IMR-90 (cell line): Measurements from ENCODE around the gene TRMT2A. TPM values are rescaled to one million over a fixed set of nuclear protein-coding genes. Genes with fewer than 3 reads are reported as not detected.

ENCODE experiments used
- ATAC-seq: fragments of 200-7000 bp; cut with Tn5 transposase; 2 replicates; pipeline ENCODE4 v1.9.1; 2020; ENCODE audit warnings: low read depth, mild to moderate bottlenecking, moderate library complexity
- BruUV-seq: library from RNA; stranded (reverse); fragments of 400-500 nt; replicated peaks from 2 replicates; lab custom pipeline; 2021; lab: Mats Ljungman, UMichigan
- CTCF ChIA-PET: fragments of 300-600 bp; formaldehyde crosslinking; extraction: SDS; loops from one replicate; lab custom pipeline; 2021; ENCODE audit warnings: antibody characterized with exemption; lab: Yijun Ruan, JAX
- POLR2A ChIA-PET: fragments of 300-600 bp; sonication (Branson Sonifier 250); formaldehyde crosslinking; loops from one replicate; lab custom pipeline; 2022; ENCODE audit warnings: antibody characterized with exemption; ENCODE audit not compliant: unreplicated experiment; lab: Charles Lee
- DNase-seq: peaks from one replicate; pipeline ENCODE4 v3.0.0; 2013
- H2AFZ ChIP-seq: replicated peaks from 2 replicates; pipeline ENCODE3; 2013; ENCODE audit warnings: low read length, mild to moderate bottlenecking; ENCODE audit not compliant: poor library complexity
- H2AK5ac ChIP-seq: 2 replicates; pipeline ENCODE4 v1.6.1; 2013; ENCODE audit warnings: low read depth, low read length, inconsistent platforms
- H2AK9ac ChIP-seq: replicated peaks from 2 replicates; pipeline ENCODE3; 2013; ENCODE audit warnings: mild to moderate bottlenecking, low read depth, low read length, moderate library complexity; ENCODE audit not compliant: poor library complexity
- H2BK120ac ChIP-seq: 2 replicates; pipeline ENCODE4 v1.6.1; 2013; ENCODE audit warnings: low read depth, low read length, inconsistent platforms
- H2BK15ac ChIP-seq: 3 replicates; pipeline ENCODE4 v1.6.1; 2013; ENCODE audit warnings: low read depth, low read length, inconsistent platforms
- H2BK20ac ChIP-seq: 2 replicates; pipeline ENCODE4 v1.6.1; 2013; ENCODE audit warnings: low read depth, mild to moderate bottlenecking, inconsistent platforms, low read length, moderate library complexity
- H2BK5ac ChIP-seq: 2 replicates; pipeline ENCODE4 v1.6.1; 2013; ENCODE audit warnings: mild to moderate bottlenecking, low read depth, low read length, inconsistent platforms; ENCODE audit not compliant: poor library complexity, severe bottlenecking
- H3K14ac ChIP-seq: replicated peaks from 2 replicates; pipeline ENCODE4 v1.6.1; 2013; ENCODE audit warnings: low read depth, low read length, inconsistent platforms
- H3K18ac ChIP-seq: 2 replicates; pipeline ENCODE4 v1.6.1; 2013; ENCODE audit warnings: low read depth, low read length, control low read depth
- H3K23ac ChIP-seq: 2 replicates; pipeline ENCODE4 v1.6.1; 2013; ENCODE audit warnings: low read depth, low read length, inconsistent platforms
- H3K27ac ChIP-seq: 2 replicates; pipeline ENCODE4 v1.5.1; 2013; ENCODE audit warnings: mild to moderate bottlenecking, control low read depth, low read length; ENCODE audit not compliant: insufficient read depth
- H3K27me3 ChIP-seq: 2 replicates; pipeline ENCODE4 v1.6.1; 2013; ENCODE audit warnings: low read length; ENCODE audit not compliant: control insufficient read depth, insufficient read depth
- H3K36me3 ChIP-seq: 2 replicates; pipeline ENCODE4 v1.6.1; 2013; ENCODE audit warnings: low read length, mixed read lengths; ENCODE audit not compliant: control insufficient read depth, insufficient read depth
- H3K4ac ChIP-seq: 2 replicates; pipeline ENCODE4 v1.6.1; 2013; ENCODE audit warnings: low read depth, low read length, inconsistent platforms
- H3K4me1 ChIP-seq: 2 replicates; pipeline ENCODE4 v1.6.1; 2013; ENCODE audit warnings: low read length, mixed read lengths; ENCODE audit not compliant: control insufficient read depth, insufficient read depth
- H3K4me2 ChIP-seq: 2 replicates; pipeline ENCODE4 v1.6.1; 2013; ENCODE audit warnings: low read depth, mild to moderate bottlenecking, control low read depth, low read length, moderate library complexity
- H3K4me3 ChIP-seq: 2 replicates; pipeline ENCODE4 v1.5.1; 2013; ENCODE audit warnings: low read depth, mild to moderate bottlenecking, control low read depth, low read length, moderate library complexity; ENCODE audit not compliant: insufficient read depth
- H3K56ac ChIP-seq: 2 replicates; pipeline ENCODE4 v1.6.1; 2013; ENCODE audit warnings: low read length, inconsistent platforms; ENCODE audit not compliant: insufficient read depth; ENCODE audit errors: extremely low read depth
- H3K79me1 ChIP-seq, 2 experiments: 2 replicates each; pipeline ENCODE4 v1.6.1; 2013; ENCODE audit warnings: low read length in 2 of 2, inconsistent platforms in 1 of 2, low read depth in 1 of 2
- H3K9ac ChIP-seq: 2 replicates; pipeline ENCODE4 v1.6.1; 2013; ENCODE audit warnings: low read depth, low read length, control low read depth
- H3K9me1 ChIP-seq: 2 replicates; pipeline ENCODE4 v1.6.1; 2013; ENCODE audit warnings: low read length, inconsistent platforms; ENCODE audit not compliant: insufficient read depth
- H3K9me3 ChIP-seq: 2 replicates; pipeline ENCODE4 v1.6.1; 2013; ENCODE audit warnings: low read length; ENCODE audit not compliant: control insufficient read depth, insufficient read depth
- H4K20me1 ChIP-seq: 2 replicates; pipeline ENCODE4 v1.6.1; 2013; ENCODE audit warnings: low read length, inconsistent platforms; ENCODE audit not compliant: insufficient read depth
- H4K5ac ChIP-seq: 2 replicates; pipeline ENCODE4 v1.6.1; 2013; ENCODE audit warnings: mild to moderate bottlenecking, low read depth, low read length, control low read depth
- H4K8ac ChIP-seq, 2 experiments: 2 replicates each; pipeline ENCODE4 v1.6.1; 2013; ENCODE audit warnings: low read depth in 2 of 2, low read length in 2 of 2, control low read depth in 1 of 2, inconsistent platforms in 1 of 2
- H4K91ac ChIP-seq: 2 replicates; pipeline ENCODE4 v1.6.1; 2013; ENCODE audit warnings: low read depth, low read length, inconsistent platforms; ENCODE audit not compliant: insufficient read depth
- BHLHE40 ChIP-seq: fragments of 150-350 bp; IDR thresholded peaks from 2 replicates; pipeline ENCODE4 v1.6.1; 2016; ENCODE audit warnings: mild to moderate bottlenecking, low read depth, low read length
- CEBPB ChIP-seq: IDR thresholded peaks from 2 replicates; pipeline ENCODE4 v1.6.1; 2012; ENCODE audit warnings: low read depth, low read length, improper control_type of control experiment
- FOS ChIP-seq: fragments of 150-350 bp; IDR thresholded peaks from 2 replicates; pipeline ENCODE4 v1.6.1; 2016; ENCODE audit warnings: low read depth, low read length
- MAFK ChIP-seq: IDR thresholded peaks from 2 replicates; pipeline ENCODE4 v1.6.1; 2012; ENCODE audit warnings: low read depth, low read length, improper control_type of control experiment
- MAZ ChIP-seq: IDR thresholded peaks from 2 replicates; pipeline ENCODE4 v1.6.1; 2012; ENCODE audit warnings: low read depth, mild to moderate bottlenecking, low read length, improper control_type of control experiment, moderate library complexity, borderline replicate concordance
- NFE2L2 ChIP-seq: fragments of 150-350 bp; IDR thresholded peaks from 2 replicates; pipeline ENCODE4 v1.6.1; 2016; ENCODE audit warnings: low read depth, mild to moderate bottlenecking, low read length
- POLR2A ChIP-seq: IDR thresholded peaks from 2 replicates; pipeline ENCODE4 v1.6.1; 2012; ENCODE audit warnings: mild to moderate bottlenecking, low read depth, low read length
- RAD21 ChIP-seq: IDR thresholded peaks from 2 replicates; pipeline ENCODE4 v1.6.1; 2012; ENCODE audit warnings: low read length, improper control_type of control experiment
- RCOR1 ChIP-seq: IDR thresholded peaks from 2 replicates; pipeline ENCODE4 v1.6.1; 2012; ENCODE audit warnings: mild to moderate bottlenecking, low read length, improper control_type of control experiment; ENCODE audit not compliant: insufficient replicate concordance
- RFX5 ChIP-seq: IDR thresholded peaks from 2 replicates; pipeline ENCODE4 v1.8.0; 2012; ENCODE audit warnings: low read depth, mild to moderate bottlenecking, low read length, moderate library complexity
- SMC3 ChIP-seq: fragments of 150-350 bp; IDR thresholded peaks from 2 replicates; pipeline ENCODE4 v1.6.1; 2016; ENCODE audit warnings: low read depth, mild to moderate bottlenecking, antibody characterized with exemption, low read length, moderate library complexity
- WGBS, 2 experiments: methylation state at CpG; one replicate each; pipeline versions ENCODE4 v1.1.5 to v1.1.7; 2013; ENCODE audit warnings: missing lambda C conversion rate in 2 of 2; ENCODE audit not compliant: insufficient read length in 1 of 2; ENCODE audit errors: extremely low coverage in 2 of 2; 5-methylcytosine and 5-hydroxymethylcytosine counted together
- dilution Hi-C: fragments of 300-500 bp; cut with HindIII; formaldehyde crosslinking; loops from one replicate; pipeline ENCODE4 v1.14.3; 2018; ENCODE audit warnings: low sequenced_read_pairs; ENCODE audit not compliant: unreplicated experiment
- in situ Hi-C: fragments of 300-500 bp; cut with MboI; formaldehyde crosslinking; loops from 3 replicates; pipeline ENCODE4 v1.14.3; 2019; ENCODE audit warnings: low sequenced_read_pairs, inconsistent platforms, mixed read lengths
- intact Hi-C: fragments of 100-400 bp; cut with micrococcal nuclease; formaldehyde crosslinking; loops from 2 replicates; pipeline ENCODE4 v1.10.0; 2022
- polyA plus RNA-seq, 3 experiments: library from polyadenylated mRNA; depleted of rRNA; stranded (reverse); fragments of >200 nt; gene quantifications; 2 replicates each; pipeline ENCODE4 v1.2.3, GENCODE V29; 2012; ENCODE audit warnings: low replicate concordance in 1 of 3
- total RNA-seq: library from RNA; depleted of rRNA; stranded (reverse); fragments of >200 nt; gene quantifications from 2 replicates; pipeline ENCODE4 v1.2.3, GENCODE V29; 2012
- TF ChIP-seq, protein P1 (sequence below): conservative IDR thresholded peaks from 2 replicates; pipeline ENCODE4 v1.5.1; 2012; ENCODE audit warnings: mild to moderate bottlenecking, low read depth, low read length, improper control_type of control experiment
- TF ChIP-seq, protein P2 (sequence below): fragments of 150-350 bp; IDR thresholded peaks from 2 replicates; pipeline ENCODE4 v1.6.1; 2017; ENCODE audit warnings: mild to moderate bottlenecking, antibody characterized with exemption, low read length, low read depth
- TF ChIP-seq, protein P3 (sequence below): fragments of 150-350 bp; IDR thresholded peaks from 2 replicates; pipeline ENCODE4 v1.6.1; 2016; ENCODE audit warnings: low read depth, mild to moderate bottlenecking, low read length, moderate library complexity, borderline replicate concordance

TRMT2A gene
- total and polyA plus RNA-seq, 2 of the 4 experiments (the other 2 are of a cell fraction): 22.0 to 39.1 TPM

DNA sequence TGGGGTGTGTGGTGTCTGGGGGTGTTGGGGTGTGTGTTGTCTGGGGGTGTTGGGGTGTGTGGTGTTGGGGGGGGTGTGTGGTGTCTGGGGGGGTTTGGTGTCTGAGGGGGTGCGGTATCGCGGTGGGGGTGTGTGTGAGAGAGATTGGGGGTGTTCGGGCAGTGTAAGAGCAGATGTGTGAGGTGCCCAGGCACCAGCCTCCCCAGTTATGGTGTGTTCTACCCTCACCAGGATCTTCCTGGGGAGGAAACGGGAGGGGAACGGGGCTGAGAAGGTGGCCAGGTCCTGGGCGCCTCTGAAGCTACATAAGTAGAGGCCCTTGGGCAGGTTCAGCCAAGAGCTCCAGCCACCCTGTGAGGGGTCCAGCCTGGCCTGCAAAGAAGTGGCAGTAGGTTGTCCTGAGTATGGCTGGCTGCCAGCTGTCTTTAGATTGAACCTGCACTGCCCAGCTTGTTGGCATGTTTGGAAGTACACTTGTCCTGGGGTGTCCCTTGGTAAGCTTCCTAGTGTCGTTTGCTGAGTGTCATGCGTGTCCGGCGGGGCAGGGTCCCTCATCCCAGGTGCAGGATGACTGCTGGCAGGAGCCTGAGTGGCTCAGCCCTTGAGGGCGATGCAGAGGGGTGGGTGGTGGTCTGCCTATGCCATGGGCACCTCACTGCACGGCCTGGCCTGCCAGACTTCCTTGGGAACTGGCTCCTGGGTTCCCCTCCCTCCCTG lies 6.5 kb upstream of the TRMT2A start:
- Histone ChIP-seq H3K56ac (no peak overlapping the region), H2AK5ac (no peak overlapping the region), H2AFZ (no peak overlapping the region), H3K36me3 (peaks cover 69% of the 10 kb centered on the region), H2BK15ac (no peak overlapping the region), H3K9ac (no peak overlapping the region), H3K4me1 (peaks cover 2% of the 10 kb centered on the region), H3K18ac (no peak overlapping the region), H4K5ac (no peak overlapping the region), H3K79me1 (peaks cover 8 to 40% of the 10 kb centered on the region in 2 experiments), H2BK5ac (no peak overlapping the region), H3K23ac (no peak overlapping the region), H3K4me3 (no peak overlapping the region), H3K27me3 (no peaks in the 10 kb centered on the region), H2BK20ac (no peak overlapping the region), H3K4me2 (no peak overlapping the region), H2AK9ac (no peak overlapping the region), H4K91ac (no peak overlapping the region), H3K9me1 (peaks cover 6% of the 10 kb centered on the region; the same call in 1 of the 2 replicates), H3K4ac (no peak overlapping the region), H3K14ac (no peak overlapping the region), H3K27ac (no peak overlapping the region), H3K9me3 (no peaks in the 10 kb centered on the region), H4K8ac (no peak overlapping the region), H2BK120ac (no peak overlapping the region), H4K20me1 (peaks cover 51% of the 10 kb centered on the region)
- dilution Hi-C loops (no loop called here), in situ Hi-C loops (no loop called here), intact Hi-C loops (no loop called here)
- ATAC-seq (no peak), DNase-seq (no peak)
- WGBS, 2 experiments: 100% methylated on average over 1 of the region's 13 CpGs; no CpG with 5 or more reads in 1 of the 2 experiments
- CTCF ChIA-PET: no interaction called here
- TF ChIP-seq POLR2A: no peak
- TF ChIP-seq, protein P1, sequence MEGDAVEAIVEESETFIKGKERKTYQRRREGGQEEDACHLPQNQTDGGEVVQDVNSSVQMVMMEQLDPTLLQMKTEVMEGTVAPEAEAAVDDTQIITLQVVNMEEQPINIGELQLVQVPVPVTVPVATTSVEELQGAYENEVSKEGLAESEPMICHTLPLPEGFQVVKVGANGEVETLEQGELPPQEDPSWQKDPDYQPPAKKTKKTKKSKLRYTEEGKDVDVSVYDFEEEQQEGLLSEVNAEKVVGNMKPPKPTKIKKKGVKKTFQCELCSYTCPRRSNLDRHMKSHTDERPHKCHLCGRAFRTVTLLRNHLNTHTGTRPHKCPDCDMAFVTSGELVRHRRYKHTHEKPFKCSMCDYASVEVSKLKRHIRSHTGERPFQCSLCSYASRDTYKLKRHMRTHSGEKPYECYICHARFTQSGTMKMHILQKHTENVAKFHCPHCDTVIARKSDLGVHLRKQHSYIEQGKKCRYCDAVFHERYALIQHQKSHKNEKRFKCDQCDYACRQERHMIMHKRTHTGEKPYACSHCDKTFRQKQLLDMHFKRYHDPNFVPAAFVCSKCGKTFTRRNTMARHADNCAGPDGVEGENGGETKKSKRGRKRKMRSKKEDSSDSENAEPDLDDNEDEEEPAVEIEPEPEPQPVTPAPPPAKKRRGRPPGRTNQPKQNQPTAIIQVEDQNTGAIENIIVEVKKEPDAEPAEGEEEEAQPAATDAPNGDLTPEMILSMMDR: no peak
- no peak for TF ChIP-seq RFX5
- no peak for TF ChIP-seq MAZ
- no peak for TF ChIP-seq SMC3
- TF ChIP-seq MAFK: no peak
- TF ChIP-seq, protein P2, sequence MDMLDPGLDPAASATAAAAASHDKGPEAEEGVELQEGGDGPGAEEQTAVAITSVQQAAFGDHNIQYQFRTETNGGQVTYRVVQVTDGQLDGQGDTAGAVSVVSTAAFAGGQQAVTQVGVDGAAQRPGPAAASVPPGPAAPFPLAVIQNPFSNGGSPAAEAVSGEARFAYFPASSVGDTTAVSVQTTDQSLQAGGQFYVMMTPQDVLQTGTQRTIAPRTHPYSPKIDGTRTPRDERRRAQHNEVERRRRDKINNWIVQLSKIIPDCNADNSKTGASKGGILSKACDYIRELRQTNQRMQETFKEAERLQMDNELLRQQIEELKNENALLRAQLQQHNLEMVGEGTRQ: no peak
- no peak for TF ChIP-seq CEBPB
- no peak for TF ChIP-seq RCOR1
- TF ChIP-seq BHLHE40: no peak
- TF ChIP-seq, protein P3, sequence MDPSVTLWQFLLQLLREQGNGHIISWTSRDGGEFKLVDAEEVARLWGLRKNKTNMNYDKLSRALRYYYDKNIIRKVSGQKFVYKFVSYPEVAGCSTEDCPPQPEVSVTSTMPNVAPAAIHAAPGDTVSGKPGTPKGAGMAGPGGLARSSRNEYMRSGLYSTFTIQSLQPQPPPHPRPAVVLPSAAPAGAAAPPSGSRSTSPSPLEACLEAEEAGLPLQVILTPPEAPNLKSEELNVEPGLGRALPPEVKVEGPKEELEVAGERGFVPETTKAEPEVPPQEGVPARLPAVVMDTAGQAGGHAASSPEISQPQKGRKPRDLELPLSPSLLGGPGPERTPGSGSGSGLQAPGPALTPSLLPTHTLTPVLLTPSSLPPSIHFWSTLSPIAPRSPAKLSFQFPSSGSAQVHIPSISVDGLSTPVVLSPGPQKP: no peak
- TF ChIP-seq RAD21: no peak
- no peak for TF ChIP-seq FOS
- no peak for TF ChIP-seq NFE2L2
- POLR2A ChIA-PET: no interaction called here
- BruUV-seq: no TSS peak
